DOHH2 (cell line): ENCODE results near the gene SLCO1B1.

Source experiments
- CTCF ChIP-seq: fragments of 200-600 bp; sonication (generic); IDR thresholded peaks from one replicate; pipeline ENCODE4 v1.5.1; 2014; ENCODE audit warnings: antibody characterized with exemption, mild to moderate bottlenecking, low read depth, low read length; ENCODE audit not compliant: poor library complexity, severe bottlenecking
- EZH2phosphoT487 ChIP-seq: fragments of 200-600 bp; sonication (generic); IDR thresholded peaks from 2 replicates; pipeline ENCODE4 v1.6.1; 2017; ENCODE audit warnings: borderline replicate concordance, mild to moderate bottlenecking, antibody characterized with exemption, low read length, moderate library complexity, mixed read lengths

GRCh38 chr12:21165048-21165447 lies 34.1 kb downstream of the SLCO1B1 start:
- no peak for TF ChIP-seq CTCF
- no peak for TF ChIP-seq EZH2phosphoT487
